Left renal cortex interstitium (tissue), 4 donors: Measurements from ENCODE around the gene PCK2. TPM values are rescaled to one million over a fixed set of nuclear protein-coding genes. Genes with fewer than 3 reads are reported as not detected.

ENCODE experiments used
- DNase-seq, 4 donors: peaks; one replicate each; pipeline ENCODE4 v3.0.0-alpha.2; 2013; ENCODE audit warnings: low read depth in 4 of 4, low spot score in 2 of 4, missing footprints in 1 of 4
- polyA plus RNA-seq, 4 donors: library from polyadenylated mRNA; unstranded; fragments of 120-200 nt; gene quantifications; one replicate each; pipeline ENCODE4 v1.2.1, GENCODE V29; 2013; ENCODE audit not compliant: insufficient read length in 4 of 4

PCK2 gene
- polyA plus RNA-seq, 4 donors: 28.6 to 35.6 (median 30.8) TPM

GRCh38 chr14:24150567-24150966, 56.5 kb downstream of the PCK2 start:
- no peak for DNase-seq

GRCh38 chr14:24150993-24151392, 56.9 kb downstream of the PCK2 start:
- DNase-seq: no peak

- DNase-seq: no peak
These were observed 57.4 kb downstream of the PCK2 start for GRCh38 chr14:24151404-24152080.

Other genes with a start within 250 kb of the PCK2 start
- gene DHRS4, start 140.5 kb upstream of the PCK2 start, polyA plus RNA-seq: 10 to 100 TPM; 47.4 to 60.4 (median 56.5) TPM
- gene DHRS4L2, start 105.4 kb upstream of the PCK2 start, polyA plus RNA-seq: 10 to 100 TPM; 28.4 to 43.5 (median 36.9) TPM
- gene CARMIL3, start 42.3 kb upstream of the PCK2 start, polyA plus RNA-seq: 1 to 10 TPM; 1.3 to 2.4 (median 1.7) TPM
- under 1 TPM in 1 of 4 donors, not detected in 3; 0.11 TPM for gene CPNE6, start 22.7 kb upstream of the PCK2 start, polyA plus RNA-seq
- 10 to 100 TPM; 77.2 to 88.6 (median 83.0) TPM for gene DCAF11, start 20.5 kb downstream of the PCK2 start, polyA plus RNA-seq
- 1 to 10 TPM; 2.2 to 5.2 (median 3.0) TPM for gene NRL, start 20.6 kb downstream of the PCK2 start, polyA plus RNA-seq
- 1 to 10 TPM in 3 of 4 donors, under 1 TPM in 1; 0.48 to 2.2 (median 1.3) TPM for gene FITM1, start 36.3 kb downstream of the PCK2 start, polyA plus RNA-seq
- gene PSME1, start 41.9 kb downstream of the PCK2 start, polyA plus RNA-seq: 100 to 1,000 TPM; 185 to 235 (median 203) TPM
- 10 to 100 TPM; 12.3 to 29.3 (median 22.3) TPM for gene EMC9, start 47.3 kb downstream of the PCK2 start, polyA plus RNA-seq
- 100 to 1,000 TPM; 150 to 177 (median 159) TPM for gene PSME2, start 52.3 kb downstream of the PCK2 start, polyA plus RNA-seq
- 10 to 100 TPM; 43.6 to 60.2 (median 57.7) TPM for gene RNF31, start 53.2 kb downstream of the PCK2 start, polyA plus RNA-seq
- 10 to 100 TPM; 52.3 to 68.0 (median 59.7) TPM for gene IRF9, start 67.0 kb downstream of the PCK2 start, polyA plus RNA-seq
- gene REC8, start 77.8 kb downstream of the PCK2 start, polyA plus RNA-seq: 10 to 100 TPM; 46.0 to 93.7 (median 68.0) TPM
- gene IPO4, start 94.5 kb downstream of the PCK2 start, polyA plus RNA-seq: 10 to 100 TPM; 32.7 to 40.9 (median 37.0) TPM
- 10 to 100 TPM; 31.9 to 52.0 (median 43.9) TPM for gene TM9SF1, start 101.1 kb downstream of the PCK2 start, polyA plus RNA-seq
- gene TSSK4, start 111.4 kb downstream of the PCK2 start, polyA plus RNA-seq: 10 to 100 TPM in 2 of 4 donors, 1 to 10 TPM in 2; 3.1 to 13.9 (median 7.2) TPM
- gene CHMP4A, start 119.2 kb downstream of the PCK2 start, polyA plus RNA-seq: 10 to 100 TPM; 43.3 to 76.6 (median 53.2) TPM
- gene MDP1, start 121.8 kb downstream of the PCK2 start, polyA plus RNA-seq: 10 to 100 TPM; 10.2 to 18.0 (median 12.1) TPM
- 100 to 1,000 TPM; 206 to 248 (median 222) TPM for gene NEDD8, start 138.1 kb downstream of the PCK2 start, polyA plus RNA-seq
- 100 to 1,000 TPM; 106 to 121 (median 117) TPM for gene GMPR2, start 138.6 kb downstream of the PCK2 start, polyA plus RNA-seq
- 10 to 100 TPM; 54.2 to 64.5 (median 57.8) TPM for gene TINF2, start 148.3 kb downstream of the PCK2 start, polyA plus RNA-seq
- 1 to 10 TPM in 3 of 4 donors, under 1 TPM in 1; 0.92 to 4.5 (median 2.5) TPM for gene TGM1, start 168.9 kb downstream of the PCK2 start, polyA plus RNA-seq
- 10 to 100 TPM; 18.0 to 31.1 (median 20.8) TPM for gene RABGGTA, start 177.3 kb downstream of the PCK2 start, polyA plus RNA-seq
- gene DHRS1, start 205.5 kb downstream of the PCK2 start, polyA plus RNA-seq: 10 to 100 TPM; 41.0 to 52.5 (median 49.9) TPM
- gene NOP9, start 205.5 kb downstream of the PCK2 start, polyA plus RNA-seq: 10 to 100 TPM; 24.1 to 29.0 (median 26.9) TPM
- 10 to 100 TPM; 22.4 to 25.3 (median 23.9) TPM for gene CIDEB, start 213.7 kb downstream of the PCK2 start, polyA plus RNA-seq
- gene LTB4R2, start 215.8 kb downstream of the PCK2 start, polyA plus RNA-seq: 1 to 10 TPM; 1.6 to 5.6 (median 2.9) TPM
- 1 to 10 TPM; 2.2 to 7.3 (median 5.0) TPM for gene LTB4R, start 217.2 kb downstream of the PCK2 start, polyA plus RNA-seq
- gene ADCY4, start 240.8 kb downstream of the PCK2 start, polyA plus RNA-seq: 10 to 100 TPM; 15.8 to 26.6 (median 21.4) TPM
- 1 to 10 TPM; 2.6 to 4.4 (median 3.5) TPM for gene RIPK3, start 245.7 kb downstream of the PCK2 start, polyA plus RNA-seq